ENCODE results near the gene ANKRD36.
"Not testable (repeated sequence)": the region's sequence is repeated elsewhere in the genome, so short reads cannot be mapped to it uniquely, and the experiment has no call there.

ANKRD36 gene

GRCh38 chr2:97293687-97294086 is 180.7 kb downstream of the ANKRD36 start:
- DNase-seq (ENCODE audit: low spot score) = not testable (repeated sequence)

Measured in hematopoietic multipotent progenitor cell treated with erythropoietin and hydrocortisone succinate and interleukin-3 and kit ligand, for 15 days (in vitro differentiated cells).